GM21786 (cell line): ENCODE data around the gene NCKAP5.
A peak's percentile ranks its signal among the peaks of the same experiment; 100 is the strongest.

Experiments used
- ATAC-seq: cut with Tn5 transposase; IDR thresholded peaks from one replicate; pipeline ENCODE4 v1.9.1; 2021; ENCODE audit not compliant: unreplicated experiment

Gene NCKAP5

DNA sequence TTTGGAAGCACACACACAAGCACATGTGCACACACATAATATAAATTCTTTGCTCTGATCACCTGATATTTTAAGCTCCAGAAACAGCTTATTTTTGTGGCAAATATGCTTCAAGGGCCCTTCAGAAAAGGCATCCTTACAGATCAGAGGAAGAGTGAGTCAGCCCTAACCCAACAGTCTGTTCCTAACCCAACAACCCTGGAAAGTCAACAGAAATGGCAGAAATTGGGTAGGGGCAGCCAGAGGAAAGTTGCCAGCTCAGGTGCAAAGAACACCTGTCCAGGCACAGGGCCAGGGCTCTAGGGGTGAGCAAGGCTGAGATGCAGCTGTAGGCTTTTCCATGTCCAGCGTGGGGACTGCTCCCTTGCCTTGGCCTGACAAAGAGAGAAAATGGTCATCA, 6.4 kb upstream of the NCKAP5 start:
- no peak for ATAC-seq

DNA sequence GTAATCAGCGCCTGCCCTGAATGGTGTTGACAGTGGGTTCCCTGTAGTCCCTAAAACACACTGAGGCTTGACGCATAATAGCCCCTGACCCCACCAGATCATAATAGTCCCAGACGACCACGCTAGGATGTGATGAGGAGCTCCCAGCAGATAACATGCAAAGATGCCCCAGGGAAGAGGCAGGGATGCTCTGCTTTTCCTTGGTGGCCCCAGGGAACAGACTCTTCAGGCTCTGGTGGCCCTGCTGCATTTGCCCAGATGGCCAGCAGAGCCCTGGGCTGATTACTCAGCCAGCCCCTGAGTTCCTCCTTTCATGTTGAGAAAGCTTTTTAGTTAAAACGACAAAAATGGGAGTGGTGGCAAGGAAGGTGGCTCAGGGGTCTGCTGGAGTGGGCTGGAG, 5.9 kb upstream of the NCKAP5 start:
- ATAC-seq: no peak

DNA sequence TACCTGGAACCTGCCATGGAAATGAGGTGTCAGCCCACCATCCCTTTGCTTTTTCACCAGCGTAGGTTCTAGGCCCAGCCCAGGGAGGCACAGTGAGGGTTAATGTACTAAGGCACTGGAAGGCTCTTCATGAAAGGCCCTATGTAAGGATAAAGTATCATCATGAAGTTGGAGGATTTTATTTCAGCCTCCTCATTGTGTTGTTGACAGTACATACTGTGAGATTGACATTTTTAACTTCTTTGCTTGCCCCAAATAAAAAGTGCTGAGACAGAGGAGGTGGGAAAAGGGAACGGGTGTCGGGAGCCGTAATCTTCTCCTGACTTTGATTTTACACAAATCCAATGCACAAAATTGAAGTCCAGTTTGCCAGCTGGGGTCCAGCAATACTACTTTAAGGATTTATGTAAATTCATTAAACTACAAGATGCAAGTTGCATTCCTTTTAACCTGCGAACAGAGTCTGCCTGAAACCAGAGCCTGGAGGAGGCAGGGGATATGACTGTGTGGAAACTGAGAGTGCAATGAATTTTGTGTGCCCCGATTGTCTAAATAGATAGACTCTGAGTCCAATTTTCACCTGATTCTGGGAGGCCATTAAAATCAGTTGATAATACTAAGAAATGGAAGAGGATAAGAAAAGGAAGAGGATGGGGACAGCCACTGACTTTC, 5.4 kb upstream of the NCKAP5 start:
- no peak for ATAC-seq

DNA sequence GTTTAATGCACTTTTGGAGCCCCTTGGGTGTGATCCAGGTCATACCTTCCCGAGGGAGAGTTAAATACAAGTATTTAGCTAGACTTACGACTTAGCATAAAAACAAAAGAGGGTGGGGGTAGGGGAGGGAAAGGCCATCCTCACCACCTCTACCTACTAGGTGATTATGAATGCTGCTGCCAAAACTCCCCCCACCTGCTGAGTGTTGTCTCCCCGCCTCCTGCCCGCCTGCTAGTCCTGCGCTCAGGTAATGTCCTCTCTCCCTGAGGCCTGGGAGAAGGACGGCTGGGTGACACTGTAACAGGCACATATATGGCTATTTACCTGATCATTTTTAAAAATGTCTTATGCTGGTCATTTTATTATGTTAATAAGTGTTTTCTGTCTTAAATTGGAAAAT, 3.0 kb upstream of the NCKAP5 start:
- no peak for ATAC-seq

DNA sequence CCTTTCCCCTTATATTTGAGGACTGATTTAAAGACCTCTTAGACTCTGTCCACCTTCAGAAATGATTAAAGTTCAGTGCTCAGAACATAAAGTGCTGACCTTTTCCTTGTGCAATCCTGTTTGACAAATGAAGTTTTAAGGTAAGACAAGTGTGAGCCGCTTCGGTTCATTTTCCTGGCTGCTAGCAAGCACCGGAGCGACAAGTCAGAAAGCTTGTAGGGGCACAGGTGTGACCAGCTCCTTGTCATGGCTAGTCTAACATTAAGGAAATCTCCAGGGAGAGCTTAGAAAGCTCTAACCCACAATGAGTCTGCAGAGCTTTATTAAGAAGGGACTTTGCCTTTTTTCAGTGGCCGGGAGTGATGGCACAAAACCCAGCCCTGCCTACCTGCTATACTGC, 2.3 kb upstream of the NCKAP5 start:
- ATAC-seq: no peak

DNA sequence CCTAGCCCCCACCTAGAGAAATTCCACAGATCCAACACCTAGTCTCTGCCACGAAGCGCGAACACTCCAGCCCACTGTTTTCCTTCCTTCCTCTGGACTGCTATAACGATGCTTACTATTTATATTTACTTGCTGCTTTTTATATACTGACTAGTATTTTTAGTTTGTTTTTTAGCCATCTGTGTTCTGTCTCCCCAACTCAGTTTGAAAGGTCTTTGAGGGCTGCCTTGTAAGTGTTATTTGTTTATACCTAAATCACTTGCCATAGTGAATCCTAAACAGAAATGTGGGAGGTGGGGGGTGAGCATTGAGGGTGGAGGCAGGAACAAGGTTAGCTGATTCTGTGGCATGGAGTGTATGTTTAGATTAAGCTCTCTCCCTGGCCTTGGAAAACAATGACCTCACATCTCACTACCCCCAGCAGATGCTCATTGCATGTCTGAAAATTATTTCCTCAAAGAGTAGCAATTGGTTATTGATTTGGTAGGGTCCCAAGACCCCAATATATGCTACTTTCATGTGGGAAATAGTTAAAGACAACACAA, 1.1 kb upstream of the NCKAP5 start:
- ATAC-seq: no peak

DNA sequence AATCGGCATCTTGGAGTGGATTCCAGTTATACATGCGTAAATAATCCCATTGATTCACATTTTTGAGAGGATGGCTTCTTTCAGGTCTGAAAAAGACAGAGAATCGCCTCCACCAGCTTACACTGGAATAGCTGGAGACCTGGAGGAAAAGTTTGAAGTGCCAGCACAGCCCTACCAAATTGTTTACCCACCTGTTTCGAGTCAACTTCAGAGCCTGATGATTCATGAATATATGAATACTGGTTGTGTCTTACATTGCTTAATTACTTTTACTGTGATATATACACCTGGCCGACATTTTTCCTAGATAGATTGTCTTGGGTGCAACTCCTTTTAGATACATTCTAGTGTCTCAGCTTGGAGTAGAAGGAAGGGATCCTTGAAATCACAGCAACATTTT, 335 bp upstream of the NCKAP5 start:
- ATAC-seq: no peak

DNA sequence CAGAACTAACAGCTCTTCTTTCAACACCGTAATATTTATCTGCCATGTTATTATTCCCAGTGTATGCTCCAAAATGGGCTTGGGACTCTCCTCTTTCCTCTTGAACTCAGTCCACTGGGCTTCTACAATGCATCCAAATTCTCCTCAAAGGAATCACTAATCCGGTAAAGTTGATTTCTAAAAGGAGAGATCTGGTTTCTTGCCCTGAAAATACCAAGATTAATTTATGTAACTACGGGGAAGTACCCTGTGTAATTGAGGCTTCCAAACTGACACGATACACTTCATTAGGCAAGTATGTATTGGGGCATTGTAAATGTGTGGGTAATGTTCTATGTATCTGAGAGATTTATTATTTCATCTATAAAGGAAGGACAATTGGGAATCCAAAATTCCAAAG, 5.7 kb downstream of the NCKAP5 start:
- no peak for ATAC-seq

DNA sequence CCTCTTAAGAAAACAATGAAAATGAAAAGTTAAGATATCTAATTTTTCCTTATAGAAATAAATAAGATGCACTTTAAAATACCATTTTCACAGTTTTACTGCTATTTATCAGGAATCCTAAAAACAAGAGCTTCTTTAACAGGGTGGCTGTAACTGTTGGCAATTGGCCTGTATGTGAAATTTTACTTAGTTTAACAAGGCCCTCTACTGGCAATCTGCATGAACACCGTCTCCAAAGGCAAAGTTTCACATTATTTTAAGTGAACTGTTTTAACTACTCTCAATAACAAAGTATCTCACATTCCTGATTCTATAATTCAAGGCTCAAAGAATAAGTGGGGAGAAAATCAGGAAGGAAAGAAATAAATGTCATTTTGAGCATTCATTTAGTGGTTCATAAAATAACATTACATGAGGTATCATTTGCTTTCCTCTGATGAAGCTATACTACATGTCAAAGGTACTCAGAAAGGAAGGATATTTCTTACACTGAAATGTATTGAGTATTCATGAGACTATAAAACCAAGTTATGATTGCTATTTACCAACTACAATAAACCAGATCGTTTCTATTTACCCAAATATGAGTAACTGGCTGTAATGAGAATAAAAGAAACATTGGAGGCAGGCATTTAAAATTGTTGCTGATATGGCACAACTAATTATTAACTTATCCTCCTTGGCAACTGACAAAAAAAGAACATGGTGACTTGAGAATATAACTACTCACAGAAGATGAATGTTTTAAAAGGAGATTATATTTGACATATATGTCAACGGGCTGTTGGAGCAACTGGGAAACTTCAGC, 7.0 kb downstream of the NCKAP5 start:
- peak; percentile 42 for ATAC-seq

DNA sequence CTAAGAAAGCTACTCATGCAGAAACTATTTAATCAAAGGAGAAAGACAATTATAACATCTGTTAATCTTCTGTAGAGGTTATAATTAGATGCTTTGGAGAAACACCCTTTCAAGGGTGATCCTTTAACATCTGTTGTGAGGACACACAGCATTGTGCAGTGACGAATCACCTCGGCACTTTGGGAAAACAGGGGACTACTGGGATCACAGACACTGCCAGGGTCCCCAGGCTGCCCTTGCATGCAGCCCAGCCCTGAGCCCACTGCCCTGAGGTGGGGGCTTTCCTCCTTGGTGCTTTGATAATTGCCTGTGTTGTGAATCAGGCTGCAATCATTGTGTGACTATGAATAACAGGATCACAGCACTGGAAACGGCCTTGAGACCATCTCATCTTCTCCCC, 10.6 kb downstream of the NCKAP5 start:
- no peak for ATAC-seq

DNA sequence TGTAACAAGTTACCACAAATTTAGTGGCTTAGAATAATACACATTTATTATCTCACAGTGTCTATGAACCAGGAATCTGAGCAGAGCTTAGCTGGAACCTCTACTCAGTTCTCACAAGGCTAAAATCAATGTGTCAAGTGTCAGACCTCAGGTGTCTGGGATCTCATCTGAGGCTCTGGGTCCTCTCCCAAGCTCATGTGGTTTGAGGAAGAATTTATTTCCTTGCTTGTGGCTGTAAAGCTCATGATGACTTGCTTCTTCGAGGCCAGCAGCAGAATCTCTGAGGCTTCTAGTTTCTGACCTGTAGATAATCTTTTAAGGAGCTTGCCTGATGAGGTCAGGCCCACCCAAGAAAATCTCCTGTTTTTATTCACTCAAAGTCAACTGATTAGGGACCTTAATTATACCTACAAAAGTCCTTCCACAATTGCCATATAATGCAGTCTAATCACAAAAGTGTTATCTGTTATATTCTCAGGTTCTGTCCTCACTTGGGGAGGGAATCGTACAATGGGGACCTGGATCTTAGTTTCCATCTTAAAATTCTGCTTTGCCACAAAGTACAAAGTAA, 14.3 kb downstream of the NCKAP5 start:
- no peak for ATAC-seq

DNA sequence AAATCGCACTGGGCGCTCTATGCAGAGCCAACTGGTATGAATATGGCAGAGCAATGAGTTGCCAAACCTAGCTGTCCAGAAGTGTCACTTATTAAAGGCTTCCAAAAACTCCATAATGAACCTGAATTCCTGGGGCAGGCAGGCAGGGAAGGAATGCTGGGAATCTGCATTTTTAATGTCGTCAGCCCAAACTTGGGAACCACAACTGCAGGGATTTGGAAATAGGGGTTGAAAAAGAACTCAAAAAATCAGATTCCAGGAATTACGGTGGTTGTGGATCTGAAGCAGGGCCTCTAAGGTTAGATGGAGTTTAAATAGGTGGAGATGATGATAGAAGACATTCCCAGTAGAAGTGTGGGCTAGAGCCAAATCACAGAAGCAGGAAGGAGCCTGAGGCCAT, 15.0 kb downstream of the NCKAP5 start:
- no peak for ATAC-seq

DNA sequence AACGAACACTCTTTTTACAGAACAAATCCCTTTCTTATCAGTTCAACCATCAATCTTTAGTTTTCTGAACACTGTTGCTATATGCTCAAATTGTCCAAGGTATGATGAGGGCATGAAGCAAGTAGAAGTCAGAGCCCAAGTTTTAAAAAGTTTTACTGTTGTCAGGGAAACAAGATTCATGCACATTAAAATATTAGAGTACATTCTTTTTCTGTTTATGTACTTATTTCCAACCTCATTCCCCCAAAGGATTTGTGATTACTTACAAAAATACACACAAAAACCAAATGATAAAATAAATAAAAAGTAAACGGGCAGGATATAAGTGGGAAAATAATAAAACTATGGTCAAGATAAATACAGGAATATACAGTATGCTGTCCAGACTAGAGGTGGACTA, 15.4 kb downstream of the NCKAP5 start:
- no peak for ATAC-seq

DNA sequence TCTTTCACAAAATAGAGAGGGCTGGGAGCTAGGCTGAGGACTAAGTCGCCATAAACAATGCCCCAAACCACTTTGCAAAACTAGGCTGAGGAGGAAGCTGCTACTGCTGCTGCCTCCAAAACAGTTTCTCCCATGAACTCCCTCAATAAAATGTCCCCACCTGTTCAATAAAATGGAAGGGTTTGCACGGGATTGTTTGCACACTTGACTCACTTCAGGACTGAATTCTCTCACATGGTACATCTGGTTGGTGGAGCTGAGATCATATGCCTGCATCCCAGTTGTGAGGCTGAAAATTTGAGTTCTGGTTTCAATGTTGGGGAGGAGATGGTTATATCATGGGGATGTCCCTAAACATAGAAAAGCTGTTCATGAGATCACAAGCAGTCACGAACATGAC, 26.5 kb downstream of the NCKAP5 start:
- no peak for ATAC-seq

DNA sequence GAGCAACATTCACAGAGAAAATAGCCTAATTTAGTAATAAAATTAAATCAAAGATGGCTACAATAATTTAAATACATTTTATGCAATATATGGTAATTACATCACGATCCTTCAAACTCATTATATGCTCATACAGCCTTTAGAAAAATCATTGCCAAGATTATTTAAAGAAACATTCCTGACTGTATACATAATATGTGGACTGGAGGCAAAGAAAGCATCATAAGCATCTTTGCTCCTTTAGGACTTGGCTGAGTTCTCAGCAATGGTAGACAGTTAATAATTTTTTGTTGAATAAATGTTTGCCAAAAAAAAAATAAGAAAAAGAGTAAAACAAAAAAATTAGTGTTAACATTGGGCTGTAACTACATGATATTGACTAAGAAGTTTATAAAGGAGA, 26.9 kb downstream of the NCKAP5 start:
- ATAC-seq: no peak

DNA sequence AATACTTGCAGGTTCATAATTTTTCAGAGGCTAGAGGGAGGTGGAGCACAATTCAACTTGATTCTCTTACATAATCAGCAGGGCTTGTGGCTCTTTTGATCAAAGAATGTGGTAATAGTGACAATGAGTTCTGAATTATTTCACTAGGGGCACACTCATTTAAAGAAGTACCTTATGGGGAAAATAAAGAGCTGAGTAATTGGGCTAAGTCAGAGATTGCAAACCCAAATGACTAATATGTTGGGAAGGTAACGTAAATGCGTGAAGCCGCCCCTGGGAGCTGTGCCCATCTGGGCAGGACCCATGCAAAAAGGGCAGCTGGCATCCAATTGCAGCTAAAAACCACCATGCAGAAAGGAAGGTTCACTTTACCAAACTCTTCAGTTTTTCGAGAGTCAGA, 35.3 kb downstream of the NCKAP5 start:
- ATAC-seq: no peak

DNA sequence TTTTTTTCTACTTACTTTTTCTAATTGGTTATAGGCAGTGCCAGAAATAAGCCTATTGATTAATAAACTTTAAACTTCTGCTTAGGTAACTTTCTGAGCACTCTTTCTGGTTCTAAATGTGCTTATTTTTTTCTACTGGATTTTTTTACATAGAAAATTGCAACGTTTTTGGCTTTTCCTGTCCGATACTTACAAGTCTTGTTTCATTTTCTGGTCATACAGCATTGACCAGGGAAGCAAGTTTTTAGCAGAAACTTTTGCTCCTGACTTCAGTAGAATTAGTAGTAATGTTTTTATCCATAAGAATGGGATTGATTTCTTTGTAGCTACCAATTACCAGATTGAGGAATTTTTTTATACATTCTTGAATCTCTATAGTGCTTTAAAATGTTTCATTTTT, 36.9 kb downstream of the NCKAP5 start:
- no peak for ATAC-seq

DNA sequence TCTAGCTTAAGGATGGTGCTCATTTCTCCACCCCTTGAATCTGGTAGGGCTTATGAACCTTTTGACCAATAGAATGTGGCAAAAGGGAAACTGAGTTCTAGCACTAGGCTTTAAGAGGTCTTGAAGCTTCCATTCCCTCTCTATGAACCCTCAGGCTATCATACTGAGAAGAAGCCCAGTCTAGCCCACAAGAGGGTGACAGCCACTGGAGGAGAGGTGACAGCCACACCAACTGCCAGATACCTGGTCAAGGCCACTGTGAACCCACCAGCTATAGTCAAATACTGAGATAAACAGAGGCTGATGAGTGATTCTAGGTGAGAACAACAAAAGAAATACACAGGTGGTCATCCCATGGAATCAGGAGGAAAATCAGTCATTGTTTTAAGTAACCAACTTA, 37.6 kb downstream of the NCKAP5 start:
- no peak for ATAC-seq

DNA sequence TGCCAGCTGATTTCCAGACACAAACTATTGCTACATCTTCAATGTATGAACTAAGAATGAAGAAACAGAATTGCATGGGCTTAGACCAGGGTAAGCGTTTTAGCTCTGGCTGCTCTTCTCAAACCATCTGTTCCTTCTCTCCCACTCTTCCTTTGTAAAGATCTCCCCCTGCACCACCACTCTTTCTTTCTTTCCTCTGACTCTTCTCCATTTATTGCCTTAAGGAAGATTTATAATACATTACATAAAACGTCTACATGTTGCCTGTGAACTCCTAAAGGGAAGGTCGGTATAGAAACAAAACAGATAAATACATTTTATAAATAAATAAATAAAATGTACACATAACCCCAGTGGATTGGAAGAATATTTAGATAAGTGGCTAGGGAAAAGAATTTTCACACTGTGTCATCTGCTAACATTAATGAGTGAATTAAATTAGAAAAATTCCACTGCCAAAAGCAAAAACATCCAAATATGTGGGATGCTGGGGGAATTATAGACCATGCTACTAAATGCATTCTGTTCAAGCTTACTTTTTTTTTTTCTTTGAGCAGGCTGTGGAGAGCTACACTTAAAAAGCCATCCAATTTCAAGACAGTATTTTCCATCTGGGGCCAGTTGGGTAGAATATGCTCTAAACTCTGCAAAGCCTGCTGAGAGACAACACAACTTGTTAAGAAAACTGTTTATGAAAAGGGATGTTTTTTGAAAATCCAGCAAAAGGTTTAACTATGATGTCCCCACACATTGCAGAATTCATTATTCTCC, 41.5 kb downstream of the NCKAP5 start:
- ATAC-seq: no peak

DNA sequence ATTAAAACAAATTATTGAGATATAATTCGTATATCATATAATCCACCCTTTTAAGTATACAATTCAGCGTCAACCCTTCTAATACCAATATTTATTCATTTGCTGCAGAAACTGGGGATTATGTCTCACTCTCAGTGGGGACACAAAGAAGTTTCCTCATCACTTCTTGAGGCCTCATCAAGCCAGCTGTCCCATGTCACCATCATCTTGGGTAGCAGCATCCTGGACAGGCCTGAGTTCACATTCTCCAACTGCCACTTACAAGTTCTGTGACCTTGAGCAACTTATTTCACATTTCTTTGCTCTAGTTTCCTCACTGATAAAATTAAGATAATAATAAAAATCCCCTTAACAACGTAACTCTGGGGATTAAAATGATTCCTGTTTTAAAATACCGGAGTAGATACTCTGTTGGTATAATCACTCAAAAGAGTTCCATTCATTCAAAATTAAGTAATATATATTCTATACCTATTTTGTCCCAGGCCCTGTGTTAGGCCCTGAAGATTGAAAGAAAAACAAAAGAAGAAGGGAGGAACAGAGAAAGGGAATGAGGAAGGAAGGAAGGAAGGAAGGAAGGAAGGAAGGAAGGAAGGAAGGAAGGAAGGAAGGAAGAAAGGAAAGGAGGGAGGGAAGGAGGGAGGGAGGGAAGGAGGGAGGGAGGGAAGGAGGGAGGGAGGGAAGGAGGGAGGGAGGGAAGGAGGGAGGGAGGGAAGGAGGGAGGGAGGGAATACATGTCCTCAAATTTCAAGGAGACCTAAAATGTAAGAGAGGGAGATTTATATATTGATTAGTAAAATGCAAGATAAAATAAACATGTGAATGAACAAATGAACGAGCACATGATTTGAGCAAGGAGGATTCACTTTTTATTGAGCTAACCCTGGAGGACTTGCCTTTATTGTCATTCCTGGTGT, 42.4 kb downstream of the NCKAP5 start:
- no peak for ATAC-seq
